HG03139 (cell line): ENCODE data around the gene PRADC1.
A peak's percentile ranks its signal among the peaks of the same experiment; 100 is the strongest.
"Not testable (repeated sequence)": the region's sequence is repeated elsewhere in the genome, so short reads cannot be mapped to it uniquely, and the experiment has no call there.

Experiments used
- ATAC-seq: cut with Tn5 transposase; IDR thresholded peaks from one replicate; pipeline ENCODE4 v1.9.1; 2021; ENCODE audit not compliant: unreplicated experiment

The PRADC1 gene

DNA sequence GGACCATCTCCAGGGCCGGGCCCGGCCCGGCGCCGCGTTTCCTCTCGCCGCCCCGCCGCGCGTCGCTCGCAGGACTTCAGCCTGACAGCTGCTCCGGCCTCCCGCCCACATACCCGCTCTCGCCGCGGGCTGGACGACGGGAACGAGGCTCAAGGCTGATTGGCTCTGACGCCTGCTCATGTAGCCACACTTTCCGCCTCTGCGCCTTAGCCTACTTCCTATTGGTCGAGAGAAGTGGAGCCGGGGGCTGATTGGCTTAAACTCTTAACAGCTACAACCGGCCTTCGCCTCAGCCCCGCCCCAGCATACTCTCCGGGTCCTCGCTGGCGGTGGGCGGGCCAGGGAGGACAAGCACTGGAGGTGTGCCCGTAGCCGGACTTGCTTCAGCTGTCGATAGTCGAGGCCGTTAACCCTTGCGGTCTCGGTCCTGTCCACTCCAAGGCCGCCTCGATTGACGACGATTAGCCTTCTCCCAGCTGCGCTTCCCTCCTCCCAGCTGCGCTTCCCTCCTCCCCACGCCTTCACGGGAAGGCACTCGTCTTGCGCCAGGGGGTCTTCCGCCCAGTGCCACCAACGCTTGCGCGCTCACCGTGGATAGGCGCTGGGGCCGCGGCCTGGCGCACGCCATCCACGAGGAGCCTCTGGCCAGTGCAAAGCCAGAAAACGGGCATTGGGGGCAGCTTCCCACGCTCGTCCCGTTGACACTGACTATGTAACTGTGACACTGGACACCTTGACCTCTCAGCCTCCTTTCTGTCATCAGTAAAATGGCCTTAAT lies at the start of gene PRADC1:
Gene PRADC1, minus strand, starts transcription at position 86 of the 778 bp plus-strand sequence. Its CDS starts 79 bp downstream, at position 7.
- peak; percentile 93 for ATAC-seq

DNA sequence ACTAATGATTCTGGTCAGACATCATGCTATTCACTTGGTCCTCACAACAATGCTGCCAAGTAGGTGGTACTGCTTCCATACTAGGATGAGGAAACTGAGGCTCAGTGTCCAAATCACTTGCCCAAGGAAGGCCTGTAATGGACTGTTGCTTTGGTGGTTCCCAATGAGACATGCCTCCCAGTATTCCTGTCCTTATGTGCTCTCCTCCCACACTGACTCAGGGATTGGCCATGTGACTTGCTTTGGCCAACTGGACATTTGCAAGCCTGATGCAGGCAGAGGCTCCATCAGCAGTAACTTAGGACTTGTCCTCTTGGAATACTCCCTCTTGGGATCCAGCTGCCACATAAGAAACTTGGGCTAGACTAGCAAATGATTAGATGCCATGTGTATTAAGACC lies 48.2 kb upstream of the PRADC1 start:
- ATAC-seq, result no peak

DNA sequence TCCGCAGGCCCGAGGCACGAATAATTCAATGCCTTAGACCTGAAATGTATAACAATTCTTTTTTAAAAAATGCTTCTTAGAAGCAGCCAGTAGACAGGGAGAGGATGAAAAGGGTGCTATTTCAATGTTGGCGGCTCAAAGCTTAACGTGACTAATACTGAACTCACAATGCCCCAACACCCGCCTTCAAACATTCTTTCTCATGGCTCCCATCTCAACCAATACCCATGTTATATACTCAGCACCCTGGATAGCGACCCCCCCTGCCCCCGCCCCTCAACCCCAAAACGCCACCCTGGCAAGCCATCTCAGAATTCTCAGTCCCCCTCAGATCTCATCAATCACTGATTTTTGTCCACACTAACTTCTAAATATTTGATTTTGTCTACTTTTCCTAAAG lies 46.8 kb upstream of the PRADC1 start:
- no peak for ATAC-seq

DNA sequence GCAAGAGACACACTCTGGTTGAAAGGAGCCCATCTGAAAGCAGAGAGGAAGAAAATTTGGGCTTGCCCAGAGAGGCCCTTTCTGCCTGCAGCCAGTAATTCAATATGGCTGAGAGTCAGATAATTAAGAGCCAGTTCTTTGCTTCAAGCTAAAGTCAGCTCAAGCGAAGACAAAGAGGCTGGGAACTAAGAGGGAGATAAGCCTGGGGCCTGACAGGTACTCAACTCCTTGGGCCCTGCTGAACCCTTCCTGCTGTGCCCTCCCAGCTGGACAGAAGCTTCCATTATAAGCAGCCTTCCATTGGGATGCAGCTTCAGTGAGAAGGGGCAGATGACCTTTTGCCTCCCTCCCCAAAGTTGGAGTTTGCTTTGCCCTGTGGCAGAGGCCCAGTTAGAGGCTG lies 39.2 kb upstream of the PRADC1 start:
- ATAC-seq, result no peak

DNA sequence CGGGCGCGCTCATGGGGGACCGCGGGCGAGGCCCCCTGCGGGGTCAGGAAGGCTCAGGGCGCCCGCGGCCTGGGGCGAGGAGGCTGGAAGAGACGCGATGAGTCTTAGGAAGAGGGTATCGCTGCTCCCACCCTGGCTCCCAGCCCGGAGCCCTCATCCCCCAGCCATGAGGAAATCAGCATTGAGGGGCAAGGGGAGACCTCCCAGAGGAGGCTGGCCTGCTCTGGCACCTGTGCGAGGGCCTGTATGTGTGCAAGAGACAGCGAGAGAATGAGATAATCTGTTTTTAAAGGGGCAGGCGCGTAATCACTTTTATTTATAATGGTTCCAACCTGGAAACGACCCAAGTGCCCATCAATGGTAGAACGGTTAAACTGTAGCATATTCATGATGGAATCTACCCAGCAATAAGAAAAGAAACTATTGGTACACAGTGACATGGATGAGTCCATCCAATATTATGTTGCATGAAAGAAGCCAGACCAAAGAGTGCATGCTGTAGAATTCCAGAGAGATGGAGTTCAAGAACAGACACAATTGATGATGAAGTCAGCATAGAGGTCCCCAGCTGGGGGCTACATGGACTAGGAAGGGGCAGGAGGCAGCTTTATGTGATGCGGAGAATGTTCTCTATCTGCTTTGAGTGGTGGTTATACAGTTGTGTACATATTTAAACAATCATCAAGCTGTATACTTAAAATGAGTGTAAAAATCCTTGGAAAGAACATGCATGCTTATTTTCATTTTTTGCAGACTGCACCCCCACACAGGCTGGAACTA lies 36.8 kb upstream of the PRADC1 start:
- ATAC-seq, result no peak

DNA sequence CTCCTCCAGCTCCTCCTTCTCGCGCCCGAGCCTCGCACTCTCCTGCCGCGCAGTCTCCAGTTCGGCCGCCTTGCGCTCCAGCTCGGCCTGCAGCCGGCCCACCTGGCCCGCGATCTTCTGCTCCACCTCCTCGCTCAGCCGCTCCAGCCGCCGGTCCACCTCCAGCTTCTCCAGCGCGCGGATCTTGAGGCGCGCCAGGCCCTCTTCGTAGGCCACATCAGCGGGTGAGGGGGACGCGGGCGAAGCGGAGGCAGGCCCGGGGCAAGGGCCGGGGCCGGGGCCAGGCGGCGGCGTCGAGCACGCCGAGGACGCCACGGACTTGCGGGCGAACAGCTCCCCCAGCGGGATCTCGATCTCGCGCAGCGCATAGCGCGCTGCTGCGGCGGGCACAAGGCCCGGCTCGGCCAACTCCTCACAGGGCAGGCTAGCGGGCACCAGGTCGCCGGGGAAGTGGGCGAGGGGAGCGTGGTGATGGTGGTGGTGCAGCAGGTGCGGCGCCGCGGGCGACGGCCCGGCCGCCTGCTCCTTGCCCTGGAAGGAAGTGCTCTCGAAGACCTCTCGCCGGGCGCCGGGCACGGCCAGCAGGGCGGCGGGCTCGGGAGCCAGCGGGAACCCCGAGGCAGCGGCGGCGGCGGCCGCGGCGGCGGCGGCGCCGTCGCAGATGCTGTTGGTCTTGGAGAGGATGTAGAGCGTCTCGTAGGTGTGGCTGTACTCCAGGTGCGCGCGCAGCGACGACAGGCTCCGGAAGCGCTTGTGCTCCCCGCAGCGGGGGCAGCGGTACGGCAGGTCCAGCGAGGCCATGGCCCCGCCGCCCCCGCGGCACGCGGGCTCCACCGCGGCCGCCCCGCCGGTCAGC lies 36.0 kb upstream of the PRADC1 start:
- peak; percentile 49 for ATAC-seq

DNA sequence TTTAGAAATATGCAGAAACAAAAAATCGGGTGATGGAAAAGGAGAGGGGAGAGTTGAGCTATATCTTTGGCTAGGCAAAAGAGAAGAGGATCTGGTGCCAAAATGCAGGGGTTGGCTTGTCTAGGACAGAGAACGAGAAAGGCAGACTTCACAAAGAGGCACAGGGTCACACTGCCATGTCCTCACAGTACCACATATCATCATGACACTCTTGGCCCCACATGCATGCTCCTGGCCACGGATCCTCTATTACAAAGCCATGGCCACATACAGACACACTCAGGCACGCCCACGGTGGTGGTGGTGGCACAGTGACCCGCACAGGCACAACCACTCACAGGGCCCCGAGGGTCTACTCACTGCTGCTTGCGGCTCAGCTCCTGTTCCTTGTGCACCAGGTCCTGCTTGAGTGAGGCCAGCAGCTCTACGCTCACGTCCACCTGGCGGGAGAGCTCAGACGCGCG lies 35.4 kb upstream of the PRADC1 start:
- no peak for ATAC-seq

DNA sequence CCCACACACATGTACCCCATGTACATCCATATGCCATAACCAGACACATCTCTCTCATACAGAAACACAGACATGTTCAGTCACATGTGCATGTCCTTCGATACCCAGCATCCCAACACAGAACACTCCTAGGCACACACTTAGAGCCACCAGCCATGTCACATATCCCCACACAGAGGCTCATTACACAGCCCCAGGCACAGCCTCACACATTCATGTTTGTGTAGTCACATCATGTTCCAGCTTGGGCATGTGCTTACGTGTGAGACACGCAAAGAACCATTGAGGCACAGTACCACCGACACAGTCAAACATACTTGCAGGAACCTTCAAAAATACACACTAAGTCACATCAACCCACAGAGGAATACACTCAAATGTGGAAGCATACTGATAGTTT lies 34.0 kb upstream of the PRADC1 start:
- ATAC-seq, result no peak

DNA sequence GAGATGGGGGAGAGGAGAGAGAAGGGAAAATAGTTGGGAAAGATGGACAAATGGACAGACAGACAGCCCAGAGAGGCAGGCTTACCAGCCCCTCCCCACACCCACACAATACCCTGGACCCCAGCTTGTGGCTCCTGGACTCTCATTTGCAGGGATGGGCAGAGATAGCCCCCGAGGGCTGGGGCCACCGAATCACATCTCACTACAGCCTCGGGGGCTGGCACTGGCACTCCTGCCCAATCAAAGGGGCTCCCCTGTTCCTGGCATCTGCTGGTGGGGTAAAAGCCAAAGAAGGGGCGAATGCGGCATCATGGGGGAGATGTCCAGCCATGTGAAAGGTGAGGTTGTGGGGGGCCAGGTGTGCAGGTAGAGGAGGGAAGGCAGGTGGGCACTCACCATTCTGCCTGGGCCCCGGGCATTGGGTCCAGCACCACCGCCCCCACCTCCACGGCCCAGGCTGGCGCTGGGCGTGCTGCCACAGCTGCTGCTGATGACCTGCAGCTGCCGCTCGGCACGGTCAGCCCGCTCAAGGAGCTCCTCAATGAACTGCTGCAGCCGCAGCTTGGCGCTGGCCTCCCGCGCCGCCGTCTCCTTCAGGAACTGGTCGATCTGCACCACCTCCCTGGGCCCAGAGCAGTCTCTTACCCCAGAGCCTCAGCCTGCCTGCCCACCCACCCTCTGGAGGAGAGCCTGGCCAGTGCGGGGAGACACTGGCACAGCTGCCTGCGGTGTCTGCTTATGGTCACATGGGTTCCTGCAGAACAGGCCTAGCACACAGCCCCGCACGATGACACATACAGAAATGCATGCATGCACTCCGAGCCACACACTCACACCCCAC lies 33.2 kb upstream of the PRADC1 start:
- no peak for ATAC-seq

DNA sequence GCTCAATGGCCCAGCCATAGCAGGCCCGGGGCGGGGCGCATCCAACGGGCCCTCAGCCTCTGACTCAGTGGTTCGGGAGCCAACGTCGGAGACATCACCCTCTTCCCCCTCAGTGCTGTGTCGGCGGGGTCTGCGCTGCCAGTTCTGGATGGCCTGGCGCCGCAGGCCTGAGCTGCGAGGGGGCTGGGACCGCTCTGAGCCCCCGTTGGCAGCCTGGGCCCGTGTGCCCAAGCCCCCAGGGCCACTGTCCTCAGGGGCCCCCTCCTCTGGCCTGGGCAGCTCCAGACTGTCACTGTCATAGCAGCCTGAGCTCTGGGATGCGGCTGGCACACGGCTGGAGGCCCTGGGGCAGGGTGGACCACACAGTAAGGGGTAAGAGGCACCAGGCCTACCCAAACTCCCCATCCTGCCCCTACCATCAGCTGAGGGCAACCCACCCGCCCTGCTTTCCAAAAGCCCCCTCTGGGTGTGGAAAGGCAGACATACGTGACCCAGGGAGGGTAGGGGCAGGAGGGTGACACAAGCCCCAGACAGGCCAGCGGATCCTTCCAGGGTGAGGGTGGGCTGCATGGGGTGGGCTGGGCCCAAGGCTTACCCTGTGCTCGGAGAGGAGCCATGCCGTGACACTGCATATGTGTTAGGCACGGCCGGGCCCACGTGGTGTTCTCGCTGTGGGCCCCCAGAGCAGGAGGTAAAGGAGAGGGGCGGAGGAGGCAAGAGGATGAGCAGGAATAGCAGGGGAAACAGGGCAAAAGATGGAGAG lies 32.4 kb upstream of the PRADC1 start:
- no peak for ATAC-seq

DNA sequence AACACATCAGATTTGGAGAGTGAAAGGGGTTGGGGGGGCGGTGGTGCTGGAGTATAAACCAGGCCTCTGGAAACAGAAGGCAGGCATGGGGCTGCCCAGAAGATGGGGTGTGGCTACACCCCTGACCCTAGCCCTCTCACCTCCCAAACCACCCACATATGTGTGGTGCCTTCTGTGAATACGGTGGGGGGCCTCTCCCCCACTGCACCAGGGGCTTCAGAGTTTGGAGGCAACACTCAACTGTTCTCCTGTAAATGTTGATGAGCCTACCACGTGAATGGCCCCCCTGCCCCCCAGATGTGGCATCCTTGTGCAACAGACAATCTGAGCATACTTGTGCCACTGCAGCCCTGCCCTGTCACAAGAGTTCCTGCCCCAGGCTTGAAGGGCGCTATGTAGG lies 31.7 kb upstream of the PRADC1 start:
- ATAC-seq, result no peak

DNA sequence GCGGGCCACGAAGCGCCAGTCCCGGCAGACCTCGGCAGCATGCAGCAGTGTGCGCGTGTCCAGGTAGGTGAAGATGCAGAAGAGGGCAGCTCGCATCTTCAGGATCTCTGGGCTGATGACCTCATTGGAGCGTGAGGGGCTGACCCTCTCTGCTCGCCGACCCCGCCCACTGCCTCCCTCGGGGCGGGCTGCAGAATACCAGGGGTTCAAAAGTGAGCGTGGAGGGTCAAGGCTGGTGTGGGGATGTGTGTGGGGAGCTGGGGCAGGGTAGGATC lies 31.2 kb upstream of the PRADC1 start:
- ATAC-seq, result no peak

DNA sequence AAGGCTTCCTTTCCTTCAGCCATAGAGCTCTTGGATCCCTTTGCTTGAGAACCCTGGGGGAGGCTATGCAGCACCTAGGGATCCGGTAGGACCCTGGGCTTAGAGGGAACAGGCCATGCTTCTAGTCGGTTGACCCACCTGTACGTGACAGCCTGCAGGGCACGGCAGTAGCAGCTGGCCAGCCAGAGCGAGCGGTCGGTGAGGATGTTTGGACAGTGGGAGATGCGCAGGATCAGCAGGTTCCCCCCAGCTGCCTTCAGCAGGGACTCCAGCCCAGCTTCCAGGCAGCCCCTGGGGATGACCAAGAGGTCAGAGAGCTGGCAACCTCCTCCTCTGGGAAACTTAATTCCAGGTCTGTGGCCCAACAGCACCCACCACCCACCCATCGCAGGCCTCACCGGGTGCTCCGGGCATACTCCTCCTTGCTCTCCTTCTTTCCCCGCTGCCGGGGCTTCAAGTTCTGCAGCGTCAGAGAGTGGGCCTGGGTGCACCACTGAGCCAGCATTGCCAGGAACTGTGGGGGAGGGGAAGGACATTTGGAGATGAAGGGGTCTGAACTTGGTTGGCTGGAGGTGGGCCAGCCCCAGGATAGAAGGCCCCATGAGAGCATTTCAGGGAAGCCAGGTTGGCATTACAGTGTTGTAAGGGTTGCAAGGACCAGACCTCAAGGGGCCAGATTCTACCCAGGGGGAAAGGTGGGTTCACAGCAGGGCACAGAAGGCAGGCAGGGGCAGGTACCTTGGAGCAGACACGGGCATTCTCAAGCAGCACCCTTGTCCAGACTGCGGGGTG lies 30.7 kb upstream of the PRADC1 start:
- no peak for ATAC-seq

DNA sequence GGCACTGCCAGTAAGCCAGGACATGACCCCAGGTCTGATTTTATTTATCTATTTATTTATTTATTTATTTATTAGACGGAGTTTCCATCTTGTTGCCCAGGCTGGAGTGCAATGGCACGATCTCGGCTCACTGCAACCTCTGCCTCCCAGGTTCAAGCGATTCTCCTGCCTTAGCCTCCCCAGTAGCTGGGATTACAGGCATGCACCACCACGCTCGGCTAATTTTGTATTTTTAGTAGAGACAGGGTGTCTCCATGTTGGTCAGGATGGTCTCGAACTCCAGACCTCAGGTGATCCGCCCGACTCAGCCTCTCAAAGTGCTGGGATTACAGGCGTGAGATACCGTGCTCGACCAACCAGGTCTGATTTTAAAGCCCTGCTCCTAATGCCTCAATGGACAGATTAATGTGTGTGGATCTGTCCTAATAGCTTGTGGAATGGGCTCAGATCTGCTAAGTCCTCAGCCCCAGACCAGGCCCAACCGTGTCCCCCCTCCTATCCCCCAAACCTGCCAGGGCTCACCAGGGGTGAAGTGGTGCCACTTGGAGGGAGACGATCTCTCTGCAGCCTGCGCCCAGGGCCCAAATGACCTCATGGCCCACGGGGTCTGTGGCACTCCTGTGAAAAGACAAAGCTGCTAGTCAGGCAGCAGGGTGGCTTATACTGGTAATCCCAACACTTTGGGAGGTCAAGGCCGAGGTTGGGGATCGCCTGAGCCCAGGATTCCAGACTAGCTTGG lies 29.8 kb upstream of the PRADC1 start:
- not testable (repeated sequence) for ATAC-seq

DNA sequence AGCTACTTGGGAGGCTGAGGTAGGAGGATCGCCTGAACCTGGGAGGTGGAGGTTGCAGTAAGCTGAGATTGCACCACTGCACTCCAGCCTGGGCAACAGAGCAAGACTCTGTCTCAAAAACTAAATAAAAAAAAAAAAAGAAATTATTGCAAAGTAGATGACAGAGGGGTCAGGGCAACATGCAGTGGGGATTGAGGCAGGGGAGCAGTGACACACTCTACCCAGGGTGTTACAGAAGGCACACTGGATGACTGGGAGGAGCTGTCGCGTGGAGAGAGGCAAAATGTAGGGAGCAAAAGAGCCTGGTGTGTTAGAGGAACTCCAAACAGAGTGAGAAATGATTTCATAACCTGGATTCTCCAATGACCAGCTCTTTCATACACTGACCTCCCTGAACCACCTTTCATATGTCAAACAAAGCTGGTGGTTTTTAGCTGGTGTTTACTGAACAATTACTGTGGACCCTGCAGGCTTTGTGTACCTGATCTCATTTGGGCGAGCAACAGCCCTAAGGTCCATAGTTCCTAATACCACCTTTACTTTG lies 29.1 kb upstream of the PRADC1 start:
- no peak for ATAC-seq

DNA sequence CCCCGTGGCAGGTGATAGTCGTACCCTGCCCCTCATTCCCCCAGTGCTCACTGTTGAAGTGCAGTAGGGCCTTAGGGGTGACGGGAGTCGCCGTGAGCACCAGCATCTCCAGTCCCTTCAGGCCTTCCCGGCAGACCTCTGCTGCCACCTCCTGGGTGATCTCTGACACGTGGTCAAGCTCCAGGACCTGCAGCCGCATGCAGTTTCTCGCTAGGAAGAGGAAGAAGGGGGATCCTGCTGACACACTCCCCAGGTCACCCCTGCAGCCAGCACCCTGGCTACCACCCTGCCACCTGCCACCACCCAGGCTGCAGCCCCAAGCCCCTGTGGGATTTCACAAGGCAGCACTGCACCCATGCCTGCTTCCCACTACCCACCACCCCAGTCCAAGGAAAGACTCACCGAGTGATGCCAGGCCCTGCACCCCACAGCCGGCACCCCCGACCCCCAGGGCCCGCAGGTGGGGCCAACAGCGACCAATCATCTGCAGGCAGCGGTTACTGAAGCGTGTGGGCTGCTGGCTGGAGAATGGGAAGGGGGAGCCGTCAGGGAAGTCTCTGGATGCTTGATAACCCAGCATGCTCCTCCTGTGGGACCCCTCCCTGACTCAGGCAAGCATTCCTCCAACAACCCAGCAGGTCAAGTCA lies 27.4 kb upstream of the PRADC1 start:
- ATAC-seq, result no peak

DNA sequence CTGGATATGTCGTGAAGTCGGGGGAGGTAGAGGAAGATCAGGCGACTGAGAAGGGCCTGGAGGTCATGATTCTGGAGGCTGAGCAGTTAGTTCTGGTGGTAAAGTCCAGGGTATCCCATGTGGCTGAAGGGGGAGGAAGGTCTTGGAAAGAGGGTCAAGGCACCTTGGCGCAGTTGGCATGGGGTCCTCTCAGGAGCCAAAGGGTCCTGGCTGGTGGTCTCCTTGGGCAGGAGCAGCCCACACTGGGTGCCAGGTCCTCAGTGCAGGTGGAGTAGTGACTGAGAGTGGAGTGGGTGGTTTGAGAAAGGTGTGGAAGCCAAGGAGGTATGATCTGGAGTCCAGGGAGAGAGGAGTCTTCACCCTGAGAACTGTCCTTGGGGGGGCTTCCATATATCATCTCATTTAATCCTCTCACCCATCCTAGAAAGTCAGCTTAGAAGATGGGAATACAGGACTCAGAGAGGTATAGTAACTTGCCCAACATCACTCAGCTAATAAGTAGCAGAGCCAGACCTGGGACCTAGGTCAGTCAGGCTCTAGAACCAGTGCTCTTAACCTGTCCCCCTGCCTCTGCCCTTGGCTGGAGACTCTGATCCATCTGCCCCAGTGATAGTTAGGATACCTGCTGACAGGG lies 26.8 kb upstream of the PRADC1 start:
- no peak for ATAC-seq
